Activated CD4-positive, CD25-positive, alpha-beta regulatory T cell treated with anti-CD3 and anti-CD28 coated beads, Interleukin-2, amount 50 U/mL, for 72 hours (primary cell): Measurements from ENCODE around the gene CAPNS1.
A peak's percentile ranks its signal among the peaks of the same experiment; 100 is the strongest.
"Not testable (repeated sequence)": the region's sequence is repeated elsewhere in the genome, so short reads cannot be mapped to it uniquely, and the experiment has no call there.

Experiments used
- DNase-seq: peaks from one replicate; pipeline ENCODE4 v3.0.0; 2021

The CAPNS1 gene

GRCh38 chr19:36114721-36115452 is 25.0 kb upstream of the CAPNS1 start, which contains the start of gene POLR2I:
TSS of gene POLR2I (minus strand) at chr19:36114875. CDS start at chr19:36114856, 19 bp downstream.
- peak; percentile 95 for DNase-seq

GRCh38 chr19:36115453-36116343 is 24.2 kb upstream of the CAPNS1 start, which contains the start of gene TBCB:
TSS of gene TBCB (plus strand) at chr19:36115468. CDS start at chr19:36115561, 93 bp downstream.
- DNase-seq, result peak; percentile 85

GRCh38 chr19:36116344-36116637 is 23.6 kb upstream of the CAPNS1 start:
- DNase-seq, result no peak

- DNase-seq, result no peak
Measured at GRCh38 chr19:36120092-36120983, 19.5 kb upstream of the CAPNS1 start.

GRCh38 chr19:36120984-36121358 is 18.9 kb upstream of the CAPNS1 start:
- no peak for DNase-seq

GRCh38 chr19:36121486-36122124 is 18.3 kb upstream of the CAPNS1 start:
- DNase-seq, result no peak

- no peak for DNase-seq
Measured at GRCh38 chr19:36125557-36125956, 14.3 kb upstream of the CAPNS1 start.

- no peak for DNase-seq
Measured at GRCh38 chr19:36128392-36128736, 11.5 kb upstream of the CAPNS1 start.

- DNase-seq, result not testable (repeated sequence)
Measured at GRCh38 chr19:36131221-36131620, 8.6 kb upstream of the CAPNS1 start.

- DNase-seq, result not testable (repeated sequence)
Measured at GRCh38 chr19:36134867-36135266, 5.0 kb upstream of the CAPNS1 start.

- DNase-seq, result no peak
Measured at GRCh38 chr19:36136964-36137686, 2.7 kb upstream of the CAPNS1 start.

- DNase-seq, result no peak
Measured at GRCh38 chr19:36139120-36139472, 770 bp upstream of the CAPNS1 start.

GRCh38 chr19:36140304-36141038 is 605 bp downstream of the CAPNS1 start:
- no peak for DNase-seq

- DNase-seq, result peak; percentile 92
Measured at GRCh38 chr19:36141039-36141927, 1.4 kb downstream of the CAPNS1 start.

GRCh38 chr19:36142046-36142445 is 2.2 kb downstream of the CAPNS1 start:
- DNase-seq, result no peak

GRCh38 chr19:36142496-36142895 is 2.6 kb downstream of the CAPNS1 start:
- no peak for DNase-seq

GRCh38 chr19:36144624-36145023 is 4.8 kb downstream of the CAPNS1 start:
- no peak for DNase-seq

- DNase-seq, result no peak
Measured at GRCh38 chr19:36149673-36150406, 10.0 kb downstream of the CAPNS1 start.

- no peak for DNase-seq
Measured at GRCh38 chr19:36150586-36150985, 10.7 kb downstream of the CAPNS1 start.
